HG03571 (cell line): ENCODE measurements around the gene OR52N2.
A peak's percentile ranks its signal among the peaks of the same experiment; 100 is the strongest.

Source experiments
- ATAC-seq: cut with Tn5 transposase; IDR thresholded peaks from one replicate; pipeline ENCODE4 v1.9.1; 2021; ENCODE audit not compliant: unreplicated experiment

OR52N2 gene

GRCh38 chr11:5808500-5809121, at the start of gene OR52N2:
TSS of gene OR52N2 (plus strand) at chr11:5808924. CDS start at chr11:5820336, 11,412 bp downstream.
- peak; percentile 93 for ATAC-seq

- ATAC-seq = no peak
Observed at GRCh38 chr11:5767056-5767455, 41.7 kb upstream of the OR52N2 start.

- ATAC-seq = no peak
Observed at GRCh38 chr11:5783255-5783654, 25.5 kb upstream of the OR52N2 start, which contains the start of gene OR52N5. TSS of gene OR52N5 (minus strand) at chr11:5783355. CDS start at chr11:5778634, 4,721 bp downstream.

- no peak for ATAC-seq
Observed at GRCh38 chr11:5791165-5791564, 17.6 kb upstream of the OR52N2 start, which contains the start of gene OR52N1. TSS of gene OR52N1 (minus strand) at chr11:5791265. CDS start at chr11:5788816, 2,449 bp downstream.

GRCh38 chr11:5796541-5796940, 12.2 kb upstream of the OR52N2 start:
- no peak for ATAC-seq

- no peak for ATAC-seq
Observed at GRCh38 chr11:5803982-5804381, 4.7 kb upstream of the OR52N2 start.

GRCh38 chr11:5807580-5807979, 1.1 kb upstream of the OR52N2 start:
- no peak for ATAC-seq

GRCh38 chr11:5809122-5809519, 397 bp downstream of the OR52N2 start:
- no peak for ATAC-seq

GRCh38 chr11:5809905-5810795, 1.4 kb downstream of the OR52N2 start:
- ATAC-seq = no peak

- no peak for ATAC-seq
Observed at GRCh38 chr11:5815534-5815933, 6.8 kb downstream of the OR52N2 start.

GRCh38 chr11:5818245-5818886, 9.6 kb downstream of the OR52N2 start:
- ATAC-seq = no peak

GRCh38 chr11:5831196-5831829, 22.6 kb downstream of the OR52N2 start:
- no peak for ATAC-seq

- no peak for ATAC-seq
Observed at GRCh38 chr11:5833446-5833845, 24.7 kb downstream of the OR52N2 start.

GRCh38 chr11:5837695-5838094, 29.0 kb downstream of the OR52N2 start:
- ATAC-seq = no peak

- ATAC-seq = no peak
Observed at GRCh38 chr11:5841797-5842196, 33.1 kb downstream of the OR52N2 start, which contains the start of gene OR52E6. TSS of gene OR52E6 (minus strand) at chr11:5841897. CDS start at chr11:5841897, 0 bp downstream.

- no peak for ATAC-seq
Observed at GRCh38 chr11:5846701-5847100, 38.0 kb downstream of the OR52N2 start.

GRCh38 chr11:5847711-5848110, 39.0 kb downstream of the OR52N2 start:
- no peak for ATAC-seq

- ATAC-seq = no peak
Observed at GRCh38 chr11:5851002-5851401, 42.3 kb downstream of the OR52N2 start.

GRCh38 chr11:5857590-5857989, 48.9 kb downstream of the OR52N2 start, which contains the start of gene OR52E8:
TSS of gene OR52E8 (minus strand) at chr11:5857690. CDS start at chr11:5857690, 0 bp downstream.
- ATAC-seq = no peak

- no peak for ATAC-seq
Observed at GRCh38 chr11:5865826-5866225, 57.1 kb downstream of the OR52N2 start.
